Measurements from ENCODE around the gene KHNYN.

The KHNYN gene

GRCh38 chr14:24483604-24484252, 54.0 kb downstream of the KHNYN start:
- DNase-seq (ENCODE audit: low read depth in 2 of 2): peak; percentile 21 to 58
- no peak overlapping the region for H3K4me3 ChIP-seq (replicated peaks in 1 of 2; ENCODE audit: low read depth in 2 of 2, low read length in 2 of 2)
- no peak for TF ChIP-seq CTCF (IDR thresholded peaks at IDR 0.05; ENCODE audit: low read depth, low read length)

Data from cardiac fibroblast (primary cell).